ENCODE measurements around the gene NME3. TPM values are rescaled to one million over a fixed set of nuclear protein-coding genes. Genes with fewer than 3 reads are reported as not detected.

Gene NME3
- total RNA-seq, 1 experiment from 2014 or later, result 103 TPM

- CTCF ChIA-PET, result no interaction called here
- POLR2A ChIA-PET, result no interaction called here
- H2AFZ ChIP-seq (ENCODE audit: low read depth, low read length, poor library complexity, severe bottlenecking), result no peak overlapping the region
Observed at GRCh38 chr16:1729026-1729425, 42.3 kb downstream of the NME3 start.

More at GRCh38 chr16:1729026-1729425, 42.3 kb downstream of the NME3 start:
- Histone ChIP-seq H3K4me2 (ENCODE audit: low read length) (no peak overlapping the region), H3K4me1 (ENCODE audit: control insufficient read depth in 1 of 2, insufficient read depth in 2 of 2, low read length in 2 of 2) (peaks cover under 1 to 1% of the 10 kb centered on the region in 2 experiments; a peak in 3 of 4 replicates), H3K9me3 (ENCODE audit: control insufficient read depth in 1 of 2, insufficient read depth in 1 of 2, low read depth in 1 of 2, low read length in 2 of 2) (no peaks in the 10 kb centered on the region), H3K36me3 (ENCODE audit: control insufficient read depth in 1 of 2, insufficient read depth in 2 of 2, low read length in 2 of 2) (peaks cover 0 to 6% of the 10 kb centered on the region in 2 experiments; a peak in 3 of 4 replicates), H3K27me3 (ENCODE audit: insufficient read depth, low read length) (no peaks in the 10 kb centered on the region), H3K9me2 (ENCODE audit: insufficient read depth) (no peaks in the 10 kb centered on the region), H3K79me2 (ENCODE audit: insufficient read depth, low read length) (peaks cover 15% of the 10 kb centered on the region), H3K27ac (ENCODE audit: low read depth, low read length) (no peak overlapping the region), H3K9ac (ENCODE audit: low read length) (no peak overlapping the region), H3K4me3 (replicated peaks in 1 of 2; ENCODE audit: low read depth in 1 of 2, low read length in 2 of 2) (no peak overlapping the region), H4K20me1 (ENCODE audit: insufficient read depth) (no peaks in the 10 kb centered on the region)
- TF ChIP-seq FOSL1 (IDR thresholded peaks at IDR 0.05; ENCODE audit: low read depth) (no peak), ZFX (IDR thresholded peaks at IDR 0.05) (no peak), SRF (IDR thresholded peaks at IDR 0.05; ENCODE audit: low read depth) (no peak), REST (IDR thresholded peaks at IDR 0.05; ENCODE audit: low read depth) (no peak)
- no TSS peak for BruUV-seq (replicated peaks)
- RAD21 ChIA-PET (ENCODE audit: low non-redundant PET in 1 of 2, low total read pairs in 2 of 2, uncharacterized antibody in 2 of 2, unreplicated experiment in 2 of 2), result no interaction called here
- DNase-seq (ENCODE audit: low read depth, low spot score), result no peak
- intact Hi-C loops (cut with micrococcal nuclease), result no loop called here
- no peak for ATAC-seq
